Measurements from ENCODE around the gene CIAO2B.

GRCh38 chr16:66961914-66962313 lies 27.7 kb upstream of the CIAO2B start:
- no peak for TF ChIP-seq CTCF (IDR thresholded peaks at IDR 0.05)
- TF ChIP-seq FOXP1 (CRISPR knock-in tag; IDR thresholded peaks at IDR 0.05; ENCODE audit: borderline replicate concordance), result no peak
- TF ChIP-seq JUN (CRISPR knock-in tag; IDR thresholded peaks at IDR 0.05), result no peak
- TF ChIP-seq TCF7 (CRISPR knock-in tag; IDR thresholded peaks at IDR 0.05; ENCODE audit: low read depth), result no peak
